GM21786 (cell line): ENCODE data around the gene CFAP251.

Experiments used
- ATAC-seq: cut with Tn5 transposase; IDR thresholded peaks from one replicate; pipeline ENCODE4 v1.9.1; 2021; ENCODE audit not compliant: unreplicated experiment

The CFAP251 gene

GRCh38 chr12:121942145-121942718, 23.8 kb downstream of the CFAP251 start:
- no peak for ATAC-seq

GRCh38 chr12:121943926-121944325, 25.5 kb downstream of the CFAP251 start:
- ATAC-seq, result no peak

- ATAC-seq, result no peak
Observed at GRCh38 chr12:121946313-121947025, 28.1 kb downstream of the CFAP251 start.

- no peak for ATAC-seq
Observed at GRCh38 chr12:121947981-121948380, 29.6 kb downstream of the CFAP251 start.

- ATAC-seq, result no peak
Observed at GRCh38 chr12:121949648-121950397, 31.4 kb downstream of the CFAP251 start.

GRCh38 chr12:121953117-121953692, 34.8 kb downstream of the CFAP251 start:
- ATAC-seq, result no peak

- no peak for ATAC-seq
Observed at GRCh38 chr12:121953695-121954094, 35.3 kb downstream of the CFAP251 start.

GRCh38 chr12:121955258-121956237, 37.2 kb downstream of the CFAP251 start:
- no peak for ATAC-seq

- ATAC-seq, result no peak
Observed at GRCh38 chr12:121957861-121958515, 39.6 kb downstream of the CFAP251 start.

- ATAC-seq, result no peak
Observed at GRCh38 chr12:121958541-121959240, 40.3 kb downstream of the CFAP251 start.

- no peak for ATAC-seq
Observed at GRCh38 chr12:121960541-121960940, 42.1 kb downstream of the CFAP251 start.

- no peak for ATAC-seq
Observed at GRCh38 chr12:121961195-121961879, 42.9 kb downstream of the CFAP251 start.

GRCh38 chr12:121963341-121964018, 45.1 kb downstream of the CFAP251 start:
- no peak for ATAC-seq

GRCh38 chr12:121964813-121965643, 46.6 kb downstream of the CFAP251 start:
- ATAC-seq, result no peak

- no peak for ATAC-seq
Observed at GRCh38 chr12:121966959-121967358, 48.6 kb downstream of the CFAP251 start.

GRCh38 chr12:121968876-121969275, 50.5 kb downstream of the CFAP251 start:
- no peak for ATAC-seq

GRCh38 chr12:121969726-121970125, 51.3 kb downstream of the CFAP251 start:
- ATAC-seq, result no peak
